ENCODE results near the gene GABARAP. TPM values are rescaled to one million over a fixed set of nuclear protein-coding genes. Genes with fewer than 3 reads are reported as not detected.

Gene GABARAP
- total RNA-seq, 1 donor from 2014 or later, result 146 TPM

- no peaks in the 10 kb centered on the region for H3K27me3 Mint-ChIP-seq (ENCODE audit: insufficient read depth)
- DNase-seq (ENCODE audit: low spot score), result peak; percentile 93
- H3K9me3 Mint-ChIP-seq, result no peaks in the 10 kb centered on the region
- peak within 1 kb of the TSS; percentile 91 for H3K4me3 Mint-ChIP-seq
- peak within 1 kb of the TSS; percentile 92 for H3K27ac Mint-ChIP-seq
- H3K36me3 Mint-ChIP-seq (ENCODE audit: low read depth), result peaks cover 35% of the 10 kb centered on the region
- intact Hi-C loops (cut with micrococcal nuclease), result loop anchor here (1.0 kb wide), 3 partner anchors 15 to 29 kb away; partner anchors contain the start of genes ACADVL and DLG4
- peaks cover 46% of the 10 kb centered on the region for H3K4me1 Mint-ChIP-seq (ENCODE audit: low read depth)
Observed at GRCh38 chr17:7234083-7234951, 7.9 kb downstream of the GABARAP start, which contains the start of gene DVL2. DVL2 (minus strand) TSS chr17:7234517; CDS start chr17:7234262, 255 bp downstream.

- Mint-ChIP-seq H3K36me3 (ENCODE audit: low read depth) (peaks cover 40% of the 10 kb centered on the region), H3K4me1 (ENCODE audit: low read depth) (peaks cover 46% of the 10 kb centered on the region), H3K27me3 (ENCODE audit: insufficient read depth) (no peaks in the 10 kb centered on the region), H3K9me3 (no peaks in the 10 kb centered on the region), H3K4me3 (peak overlapping the region; percentile 91), H3K27ac (peak overlapping the region; percentile 79)
- DNase-seq (ENCODE audit: low spot score), result no peak
- intact Hi-C loops (cut with micrococcal nuclease), result loop anchor here (1.0 kb wide), 3 partner anchors 14 to 28 kb away; partner anchors contain the start of genes ACADVL and DLG4
Observed at GRCh38 chr17:7233701-7234082, 8.6 kb downstream of the GABARAP start.

DNA sequence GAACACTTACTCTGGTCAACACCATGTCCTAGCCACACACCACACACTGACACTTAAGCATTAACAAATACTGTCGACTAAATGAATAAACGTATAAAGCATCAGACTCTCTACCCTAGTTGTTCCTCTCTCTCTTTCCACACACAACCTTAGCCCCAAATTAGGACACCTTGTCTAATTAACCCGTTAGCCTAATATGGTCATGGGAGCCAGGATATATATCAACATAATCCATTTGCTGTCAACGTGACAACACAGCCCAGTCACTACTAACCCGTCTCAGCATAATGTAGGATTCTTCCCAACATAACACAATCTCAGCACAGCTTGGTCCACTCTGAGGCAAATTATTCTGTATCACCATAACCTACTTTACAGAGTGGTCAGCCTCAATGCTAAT, 10.1 kb downstream of the GABARAP start:
- H3K27ac Mint-ChIP-seq, result no peak overlapping the region
- no peak for DNase-seq (ENCODE audit: low spot score)
- intact Hi-C loops (cut with micrococcal nuclease), result no loop called here
- peaks cover 48% of the 10 kb centered on the region for H3K36me3 Mint-ChIP-seq (ENCODE audit: low read depth)
- peak overlapping the region; percentile 91 for H3K4me3 Mint-ChIP-seq
- H3K9me3 Mint-ChIP-seq, result no peaks in the 10 kb centered on the region
- H3K4me1 Mint-ChIP-seq (ENCODE audit: low read depth), result peaks cover 48% of the 10 kb centered on the region
- H3K27me3 Mint-ChIP-seq (ENCODE audit: insufficient read depth), result no peaks in the 10 kb centered on the region

GRCh38 chr17:7229504-7229903, 12.7 kb downstream of the GABARAP start:
- Mint-ChIP-seq H3K4me3 (no peak overlapping the region), H3K4me1 (ENCODE audit: low read depth) (peaks cover 25% of the 10 kb centered on the region), H3K27me3 (ENCODE audit: insufficient read depth) (no peaks in the 10 kb centered on the region), H3K27ac (no peak overlapping the region), H3K36me3 (ENCODE audit: low read depth) (peaks cover 33% of the 10 kb centered on the region), H3K9me3 (no peaks in the 10 kb centered on the region)
- no peak for DNase-seq (ENCODE audit: low spot score)
- intact Hi-C loops (cut with micrococcal nuclease), result no loop called here

- H3K9me3 Mint-ChIP-seq, result no peaks in the 10 kb centered on the region
- no peak for DNase-seq (ENCODE audit: low spot score)
- H3K36me3 Mint-ChIP-seq (ENCODE audit: low read depth), result peaks cover 35% of the 10 kb centered on the region
- H3K27ac Mint-ChIP-seq, result no peak overlapping the region
- H3K4me1 Mint-ChIP-seq (ENCODE audit: low read depth), result peaks cover 23% of the 10 kb centered on the region
- H3K4me3 Mint-ChIP-seq, result no peak overlapping the region
- intact Hi-C loops (cut with micrococcal nuclease), result no loop called here
- no peaks in the 10 kb centered on the region for H3K27me3 Mint-ChIP-seq (ENCODE audit: insufficient read depth)
Observed at GRCh38 chr17:7228920-7229319, 13.3 kb downstream of the GABARAP start.

GRCh38 chr17:7226721-7227710, 15.2 kb downstream of the GABARAP start:
- H3K27me3 Mint-ChIP-seq (ENCODE audit: insufficient read depth), result no peaks in the 10 kb centered on the region
- peaks cover 38% of the 10 kb centered on the region for H3K36me3 Mint-ChIP-seq (ENCODE audit: low read depth)
- H3K4me3 Mint-ChIP-seq, result no peak overlapping the region
- peaks cover 12% of the 10 kb centered on the region for H3K4me1 Mint-ChIP-seq (ENCODE audit: low read depth)
- intact Hi-C loops (cut with micrococcal nuclease), result no loop called here
- no peak for DNase-seq (ENCODE audit: low spot score)
- no peak overlapping the region for H3K27ac Mint-ChIP-seq
- H3K9me3 Mint-ChIP-seq, result no peaks in the 10 kb centered on the region

DNA sequence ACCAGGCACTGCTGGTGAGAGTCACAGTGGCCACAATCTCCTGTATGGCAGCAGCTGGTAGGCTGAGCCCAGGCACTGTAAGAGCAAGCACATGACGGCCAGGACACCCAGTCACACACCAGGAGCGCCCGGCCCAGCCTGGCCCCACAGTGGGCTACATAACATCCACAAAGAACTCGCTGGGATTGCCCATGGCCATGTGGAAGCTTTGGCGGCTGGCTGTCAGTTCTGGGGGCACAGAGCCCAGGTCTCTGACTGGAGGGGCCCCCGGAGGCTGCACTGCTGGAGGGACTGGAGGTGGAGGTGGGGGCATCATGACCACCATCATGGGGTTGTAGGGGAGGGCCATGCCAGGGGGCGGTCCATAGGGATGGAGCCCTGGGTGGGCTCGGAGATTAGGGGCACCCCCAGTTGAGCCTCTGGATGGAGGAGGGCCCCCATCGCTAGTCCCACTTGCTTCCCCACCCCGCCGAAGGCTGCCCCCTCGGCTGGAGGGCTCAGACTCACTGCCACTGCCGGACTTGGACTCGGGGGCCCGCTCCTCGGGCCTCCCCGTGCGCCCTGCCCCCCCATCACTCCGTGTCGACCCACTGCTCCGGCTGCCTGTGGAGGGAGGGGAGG, 16.4 kb downstream of the GABARAP start:
- Mint-ChIP-seq H3K27ac (no peak overlapping the region), H3K9me3 (no peaks in the 10 kb centered on the region), H3K27me3 (ENCODE audit: insufficient read depth) (no peaks in the 10 kb centered on the region), H3K36me3 (ENCODE audit: low read depth) (peaks cover 40% of the 10 kb centered on the region), H3K4me1 (ENCODE audit: low read depth) (peaks cover 21% of the 10 kb centered on the region), H3K4me3 (no peak overlapping the region)
- intact Hi-C loops (cut with micrococcal nuclease), result no loop called here
- no peak for DNase-seq (ENCODE audit: low spot score)

DNA sequence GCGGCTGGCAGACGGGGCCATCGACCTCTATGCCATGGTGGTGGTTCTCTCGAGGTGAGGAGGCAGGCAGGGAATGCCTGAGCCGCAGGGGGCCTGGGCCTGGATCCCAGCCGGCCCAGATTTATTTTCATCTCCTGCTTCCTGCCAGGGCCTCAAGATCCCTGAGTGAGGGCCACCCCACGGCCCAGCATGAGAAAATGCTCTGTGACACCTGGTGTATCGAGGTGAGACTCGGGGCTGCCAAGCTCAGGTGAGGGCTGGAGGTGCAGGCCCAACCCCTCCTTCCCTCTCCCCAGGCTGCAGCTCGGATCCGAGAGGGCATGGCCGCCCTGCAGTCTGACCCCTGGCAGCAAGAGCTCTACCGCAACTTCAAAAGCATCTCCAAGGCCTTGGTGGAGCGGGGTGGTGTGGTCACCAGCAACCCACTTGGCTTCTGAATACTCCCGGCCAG, 17.6 kb downstream of the GABARAP start:
- DNase-seq (ENCODE audit: low spot score), result no peak
- intact Hi-C loops (cut with micrococcal nuclease), result no loop called here
- no peaks in the 10 kb centered on the region for H3K27me3 Mint-ChIP-seq (ENCODE audit: insufficient read depth)
- no peak overlapping the region for H3K4me3 Mint-ChIP-seq
- H3K27ac Mint-ChIP-seq, result no peak overlapping the region
- peaks cover 29% of the 10 kb centered on the region for H3K4me1 Mint-ChIP-seq (ENCODE audit: low read depth)
- H3K9me3 Mint-ChIP-seq, result no peaks in the 10 kb centered on the region
- peaks cover 39% of the 10 kb centered on the region for H3K36me3 Mint-ChIP-seq (ENCODE audit: low read depth)

- peaks cover 36% of the 10 kb centered on the region for H3K36me3 Mint-ChIP-seq (ENCODE audit: low read depth)
- peaks cover 35% of the 10 kb centered on the region for H3K4me1 Mint-ChIP-seq (ENCODE audit: low read depth)
- no peaks in the 10 kb centered on the region for H3K9me3 Mint-ChIP-seq
- no peaks in the 10 kb centered on the region for H3K27me3 Mint-ChIP-seq (ENCODE audit: insufficient read depth)
- intact Hi-C loops (cut with micrococcal nuclease), result no loop called here
- H3K27ac Mint-ChIP-seq, result no peak overlapping the region
- no peak overlapping the region for H3K4me3 Mint-ChIP-seq
- no peak for DNase-seq (ENCODE audit: low spot score)
Observed at GRCh38 chr17:7224110-7224509, 18.1 kb downstream of the GABARAP start.

DNA sequence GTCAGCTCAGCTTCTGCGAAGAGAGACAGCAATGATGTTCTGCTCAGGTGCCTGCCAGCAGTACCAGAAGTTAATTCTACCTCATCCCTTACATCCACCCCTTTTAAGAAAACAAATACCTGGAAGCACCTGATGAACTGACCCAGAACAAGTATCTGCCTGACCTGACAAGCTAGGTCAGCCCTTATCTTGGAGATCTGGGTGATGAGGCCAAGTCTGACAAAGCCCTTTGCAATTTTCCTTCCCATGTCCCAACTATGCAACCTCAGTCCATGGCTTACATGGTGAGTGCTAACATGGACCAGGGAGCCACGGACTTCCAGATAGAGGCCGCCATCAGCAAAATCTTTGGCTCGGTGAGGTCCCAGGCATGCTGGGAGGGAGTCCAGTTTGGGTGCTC, 18.9 kb downstream of the GABARAP start:
- Mint-ChIP-seq H3K4me1 (ENCODE audit: low read depth) (peaks cover 42% of the 10 kb centered on the region), H3K4me3 (no peak overlapping the region), H3K27me3 (ENCODE audit: insufficient read depth) (no peaks in the 10 kb centered on the region), H3K36me3 (ENCODE audit: low read depth) (peaks cover 31% of the 10 kb centered on the region), H3K9me3 (no peaks in the 10 kb centered on the region), H3K27ac (no peak overlapping the region)
- DNase-seq (ENCODE audit: low spot score), result no peak
- intact Hi-C loops (cut with micrococcal nuclease), result no loop called here

DNA sequence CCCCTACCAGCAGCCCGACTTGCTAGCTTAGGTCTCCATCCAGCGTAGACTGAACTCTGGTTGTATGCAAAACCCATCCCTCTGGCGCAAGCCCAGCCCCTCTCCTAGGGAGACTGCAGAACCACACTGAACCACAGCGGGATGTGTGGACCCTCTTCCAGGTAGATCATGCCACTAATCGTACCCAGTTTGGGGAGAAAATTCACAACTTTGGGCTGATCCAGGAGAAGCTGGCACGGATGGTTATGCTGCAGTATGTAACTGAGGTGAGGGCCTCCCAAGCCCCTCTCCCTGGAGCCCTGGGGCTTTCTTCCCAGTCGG, 19.3 kb downstream of the GABARAP start:
- no peak for DNase-seq (ENCODE audit: low spot score)
- Mint-ChIP-seq H3K27me3 (ENCODE audit: insufficient read depth) (no peaks in the 10 kb centered on the region), H3K36me3 (ENCODE audit: low read depth) (peaks cover 27% of the 10 kb centered on the region), H3K4me3 (no peak overlapping the region), H3K9me3 (no peaks in the 10 kb centered on the region), H3K27ac (no peak overlapping the region), H3K4me1 (ENCODE audit: low read depth) (peaks cover 41% of the 10 kb centered on the region)
- intact Hi-C loops (cut with micrococcal nuclease), result no loop called here

DNA sequence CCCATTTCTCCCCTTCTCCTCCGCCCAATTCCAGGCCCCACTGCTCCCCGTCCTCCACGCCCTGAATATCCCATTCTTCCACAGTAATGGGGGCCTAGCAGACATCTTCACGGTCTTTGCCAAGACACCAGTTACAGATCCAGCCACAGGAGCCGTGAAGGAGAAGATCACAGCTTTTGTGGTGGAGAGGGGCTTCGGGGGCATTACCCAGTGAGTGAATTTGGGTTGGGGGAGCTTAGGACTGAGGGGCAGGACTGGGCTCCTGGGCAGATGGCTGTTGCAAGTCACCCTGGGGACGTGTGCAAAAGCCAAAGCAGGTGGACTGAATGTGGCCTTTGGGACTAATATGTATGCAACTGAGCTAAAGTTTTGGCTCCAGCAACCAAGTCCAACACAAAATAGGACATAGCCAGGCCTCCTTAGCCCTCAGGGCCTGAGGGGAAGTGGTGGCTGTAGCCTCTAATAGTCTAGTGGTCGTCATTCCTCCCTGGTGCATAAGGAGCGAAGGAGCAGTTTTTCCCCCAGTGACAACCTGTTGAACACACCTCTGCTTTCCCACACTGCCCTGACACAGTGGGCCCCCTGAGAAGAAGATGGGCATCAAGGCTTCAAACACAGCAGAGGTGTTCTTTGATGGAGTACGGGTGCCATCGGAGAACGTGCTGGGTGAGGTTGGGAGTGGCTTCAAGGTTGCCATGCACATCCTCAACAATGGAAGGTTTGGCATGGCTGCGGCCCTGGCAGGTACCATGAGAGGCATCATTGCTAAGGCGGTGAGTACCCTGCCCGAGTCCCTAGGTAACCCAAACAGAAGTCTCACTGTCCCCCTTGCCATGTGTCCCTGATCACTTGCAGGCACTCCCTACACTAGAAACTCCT, 19.9 kb downstream of the GABARAP start:
- peak overlapping the region; percentile 7 for H3K4me3 Mint-ChIP-seq
- intact Hi-C loops (cut with micrococcal nuclease), result no loop called here
- no peak overlapping the region for H3K27ac Mint-ChIP-seq
- DNase-seq (ENCODE audit: low spot score), result no peak
- H3K36me3 Mint-ChIP-seq (ENCODE audit: low read depth), result peaks cover 25% of the 10 kb centered on the region
- no peaks in the 10 kb centered on the region for H3K27me3 Mint-ChIP-seq (ENCODE audit: insufficient read depth)
- peaks cover 39% of the 10 kb centered on the region for H3K4me1 Mint-ChIP-seq (ENCODE audit: low read depth)
- no peaks in the 10 kb centered on the region for H3K9me3 Mint-ChIP-seq

Measured in activated T-helper 1 cell treated with anti-CD3 and anti-CD28 coated beads, Interleukin-12 subunit alpha, Interleukin-12 subunit beta, Interleukin-2, Interleukin-4 antibody, amounts not matched to agents 30 ng/mL and 10 ng/mL and 1 ng/mL, durations not matched to agents 14 hours and 24 hours and 36 hours (primary cell).